ENCODE data around the gene CNTN5. TPM values are rescaled to one million over a fixed set of nuclear protein-coding genes. Genes with fewer than 3 reads are reported as not detected.

CNTN5 gene
- total RNA-seq, 1 experiment from 2014 or later, result not detected

DNA sequence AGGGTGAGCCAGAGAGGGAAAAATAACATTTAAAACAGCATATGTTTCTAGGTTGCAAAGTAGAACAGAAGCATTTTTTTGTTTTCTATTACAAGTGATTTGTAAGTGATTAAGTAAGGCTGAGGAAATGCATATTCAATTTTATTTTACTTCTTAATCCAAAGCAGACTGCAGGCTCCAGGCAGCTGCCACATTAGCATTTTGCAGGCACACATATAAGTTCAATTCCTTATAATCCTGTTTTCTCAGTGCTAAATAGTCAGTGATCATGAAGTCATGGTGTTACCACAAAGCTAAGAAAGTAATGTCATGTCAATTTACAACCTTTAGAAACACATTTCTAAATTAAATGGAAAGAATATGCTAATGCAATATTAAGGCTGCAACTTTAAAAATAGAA lies 149.8 kb downstream of the CNTN5 start:
- no peak for DNase-seq (ENCODE audit: low read depth)

DNA sequence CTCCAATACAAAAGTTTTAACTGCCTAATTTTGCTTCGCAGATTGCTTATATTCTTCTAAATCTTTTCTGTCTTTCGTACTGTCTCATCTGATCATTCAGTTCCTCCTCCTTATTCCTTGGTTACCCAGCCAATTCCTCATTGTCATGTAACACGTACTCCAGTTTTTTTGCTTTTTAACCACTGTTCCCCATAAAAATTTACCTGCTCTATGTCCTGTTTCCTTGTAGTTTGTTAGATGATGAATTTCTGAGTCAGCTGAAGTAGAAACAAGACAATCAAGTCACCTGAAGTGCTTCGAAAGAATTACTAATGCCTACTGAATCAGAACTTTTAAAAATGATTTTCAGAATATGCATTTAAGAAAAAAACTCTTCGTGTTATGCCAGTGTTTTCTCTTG lies 150.6 kb downstream of the CNTN5 start:
- no peak for DNase-seq (ENCODE audit: low read depth)

DNA sequence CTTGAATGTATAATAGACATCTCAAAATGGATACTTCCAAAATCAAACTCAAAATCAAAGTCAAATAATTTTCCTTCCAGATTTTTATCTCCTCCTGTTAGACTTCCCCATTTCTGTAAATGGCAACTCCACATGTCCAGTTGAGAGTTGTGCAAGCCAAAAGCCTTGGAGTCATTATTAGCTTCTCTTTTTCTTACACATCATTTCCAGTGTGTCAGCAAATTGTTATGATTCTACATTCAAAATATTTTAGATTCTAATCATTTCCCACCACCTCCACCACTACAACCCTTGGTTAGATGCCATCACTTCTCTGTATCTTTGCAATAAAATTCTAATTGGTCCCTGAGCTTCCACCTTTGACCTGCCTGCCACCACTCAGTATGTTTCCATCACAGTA lies 155.7 kb downstream of the CNTN5 start:
- DNase-seq (ENCODE audit: low read depth), result no peak

DNA sequence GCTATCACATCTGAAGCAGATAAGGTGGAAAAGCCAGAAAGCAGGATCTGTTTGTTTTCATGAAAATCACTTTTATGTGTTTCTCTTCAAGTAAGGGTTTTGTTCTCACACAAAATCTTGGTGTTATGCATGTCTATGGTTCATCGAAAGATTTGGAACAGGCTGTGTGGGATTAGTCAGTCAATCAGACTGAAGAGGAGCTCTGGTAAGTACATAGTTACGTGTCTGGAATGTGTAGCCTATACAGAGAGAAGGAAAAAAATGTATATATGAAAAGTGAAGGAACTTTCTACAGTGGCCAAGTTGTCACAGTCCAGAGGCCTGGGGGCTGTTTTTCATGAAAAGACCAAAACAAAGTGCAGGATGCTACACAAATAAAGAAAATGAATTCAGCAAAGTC lies 156.7 kb downstream of the CNTN5 start:
- DNase-seq (ENCODE audit: low read depth), result no peak

DNA sequence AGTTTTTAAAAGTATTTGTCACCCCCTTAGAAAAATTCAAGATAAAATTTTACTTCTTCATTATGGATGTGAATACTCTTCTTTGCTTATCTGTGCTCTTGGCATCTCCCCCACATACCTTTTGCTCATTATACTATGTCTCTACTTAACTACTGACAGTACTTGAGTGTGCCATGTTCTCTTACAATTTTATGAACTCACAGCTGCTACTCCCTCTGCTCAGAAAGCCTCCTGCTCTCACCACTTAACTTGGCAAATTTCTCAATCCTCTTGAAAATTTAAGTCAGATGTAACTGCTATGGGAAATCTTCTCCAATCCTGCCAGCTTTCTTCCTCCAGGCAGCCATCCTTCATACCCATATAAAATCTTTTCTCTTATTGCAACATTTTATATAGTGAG lies 163.4 kb downstream of the CNTN5 start:
- DNase-seq (ENCODE audit: low read depth), result no peak

DNA sequence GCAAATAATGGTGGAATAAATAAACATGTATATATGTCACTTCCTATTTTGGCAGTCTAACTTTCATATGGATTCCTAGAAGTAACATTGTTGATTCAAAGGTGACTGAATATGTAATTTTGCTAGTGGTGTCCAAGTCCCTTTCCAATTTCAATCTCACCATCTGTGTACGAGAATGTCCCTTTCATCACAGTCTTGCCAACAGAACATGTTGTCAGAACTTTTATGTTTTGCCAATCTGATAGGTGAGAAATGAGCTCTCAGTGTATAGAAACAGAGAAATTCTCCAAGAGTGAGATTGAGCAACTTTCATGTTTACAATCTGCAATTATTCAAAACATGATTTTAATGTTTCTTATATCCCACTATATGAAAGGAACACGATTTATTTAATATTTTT lies 167.5 kb downstream of the CNTN5 start:
- DNase-seq (ENCODE audit: low read depth), result no peak

DNA sequence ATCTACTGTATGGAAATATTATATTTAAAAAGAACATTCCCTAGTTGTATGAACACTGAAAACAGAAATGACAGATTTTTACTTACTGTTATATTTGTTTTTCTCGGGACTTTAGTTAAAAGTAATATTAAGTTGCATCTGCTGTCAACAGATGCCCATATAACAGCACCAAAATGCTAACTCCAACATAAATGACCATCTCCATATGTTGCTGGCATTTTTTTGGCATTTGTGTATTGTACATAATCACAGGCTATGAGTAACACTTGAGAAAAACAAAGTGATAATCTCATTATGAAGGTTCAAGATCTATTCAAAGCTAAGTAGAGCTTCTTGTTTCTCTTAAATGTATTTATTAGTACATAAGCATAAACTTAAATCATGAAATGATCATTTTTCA lies 172.0 kb downstream of the CNTN5 start:
- no peak for DNase-seq (ENCODE audit: low read depth)

DNA sequence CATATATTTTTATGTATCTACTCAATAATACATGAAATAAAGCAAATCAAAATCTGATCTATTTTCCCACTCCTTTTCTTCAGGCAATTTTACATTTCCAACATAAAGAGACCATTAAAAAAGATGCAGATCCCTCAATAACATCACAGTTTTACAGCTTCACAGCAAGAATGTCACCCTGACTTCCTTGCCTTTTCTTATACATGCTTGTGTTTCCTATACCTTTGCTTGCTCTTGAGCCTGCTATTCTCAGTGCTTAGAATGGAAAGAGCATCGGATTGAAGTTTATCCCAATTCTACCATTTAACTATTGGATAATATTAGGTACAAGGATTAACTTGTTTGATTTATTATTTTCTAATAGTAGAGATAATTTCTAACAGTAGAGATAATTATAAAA lies 176.7 kb downstream of the CNTN5 start:
- DNase-seq (ENCODE audit: low read depth), result no peak

DNA sequence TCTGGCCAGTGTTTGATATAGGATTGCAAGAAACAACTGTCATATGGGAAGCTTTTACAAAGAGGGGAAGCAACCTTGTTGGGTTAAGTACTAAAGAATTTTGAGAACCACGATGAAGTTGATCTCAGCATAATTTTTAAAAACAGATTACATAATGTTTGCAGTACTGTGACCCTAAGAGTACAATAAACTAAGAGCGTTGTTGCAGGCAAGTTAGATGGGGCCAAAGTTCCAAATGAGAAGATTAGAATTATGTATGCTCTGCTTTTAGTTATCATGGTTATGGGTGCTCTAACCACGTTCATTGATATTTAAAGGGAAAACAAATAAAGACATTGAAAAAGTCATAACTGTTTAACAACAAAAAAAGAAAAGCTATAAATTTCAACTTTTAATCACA lies 177.5 kb downstream of the CNTN5 start:
- DNase-seq (ENCODE audit: low read depth), result no peak

DNA sequence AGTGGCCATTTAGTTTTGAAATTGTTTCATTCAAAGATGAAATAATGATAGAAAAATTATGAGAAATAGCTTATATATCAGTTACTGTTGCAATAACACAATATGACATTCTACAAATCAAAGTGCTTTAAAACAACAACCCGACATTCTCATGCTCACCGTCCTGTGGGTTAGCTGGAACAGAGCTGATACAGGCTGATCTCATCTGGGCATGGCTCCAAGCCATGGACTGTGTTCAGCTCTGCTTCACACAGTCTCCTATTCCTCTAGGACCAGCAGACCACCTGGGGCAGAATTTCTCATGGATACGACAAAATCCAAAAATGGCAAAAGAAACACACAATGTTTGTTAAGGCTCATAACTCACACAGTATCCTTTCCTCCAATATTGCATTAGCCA lies 178.6 kb downstream of the CNTN5 start:
- DNase-seq (ENCODE audit: low read depth), result peak; percentile 12

DNA sequence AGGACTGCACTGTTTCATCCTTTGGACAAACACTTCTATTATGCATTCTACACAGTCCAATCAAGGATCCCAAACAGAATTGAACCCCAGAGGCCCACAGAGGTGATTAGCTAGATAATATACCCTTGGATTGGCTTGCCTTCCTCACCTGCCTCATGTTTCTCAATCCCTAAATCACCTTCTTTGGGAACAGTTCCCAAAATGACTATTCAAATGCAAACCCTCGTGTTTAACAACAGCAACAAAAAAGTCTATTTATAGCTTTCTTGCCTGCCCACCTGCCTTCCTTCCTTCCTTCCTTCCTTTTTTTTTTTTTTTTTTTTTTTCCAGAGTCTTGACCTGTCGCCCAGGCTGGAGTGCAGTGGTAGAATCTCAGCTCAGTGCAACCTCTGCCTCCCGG lies 180.0 kb downstream of the CNTN5 start:
- DNase-seq (ENCODE audit: low read depth), result no peak

DNA sequence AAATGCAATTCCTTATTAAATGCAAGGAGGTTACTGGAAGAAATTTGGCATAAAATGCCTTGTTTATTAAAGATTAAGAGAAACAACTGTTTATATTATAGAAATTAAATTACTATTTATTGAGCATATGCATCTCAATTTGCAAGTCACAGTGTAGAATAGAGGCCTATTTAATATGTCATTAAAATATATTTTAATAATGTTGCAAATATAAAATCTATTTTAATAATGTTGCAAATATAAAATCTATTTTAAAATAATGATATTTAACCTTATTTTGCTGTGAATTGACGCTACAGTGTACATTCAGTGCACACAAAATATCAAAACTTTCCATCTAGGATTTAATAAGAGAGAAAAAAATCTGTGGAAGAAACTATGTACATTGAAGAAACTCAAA lies 188.1 kb downstream of the CNTN5 start:
- DNase-seq (ENCODE audit: low read depth), result no peak

DNA sequence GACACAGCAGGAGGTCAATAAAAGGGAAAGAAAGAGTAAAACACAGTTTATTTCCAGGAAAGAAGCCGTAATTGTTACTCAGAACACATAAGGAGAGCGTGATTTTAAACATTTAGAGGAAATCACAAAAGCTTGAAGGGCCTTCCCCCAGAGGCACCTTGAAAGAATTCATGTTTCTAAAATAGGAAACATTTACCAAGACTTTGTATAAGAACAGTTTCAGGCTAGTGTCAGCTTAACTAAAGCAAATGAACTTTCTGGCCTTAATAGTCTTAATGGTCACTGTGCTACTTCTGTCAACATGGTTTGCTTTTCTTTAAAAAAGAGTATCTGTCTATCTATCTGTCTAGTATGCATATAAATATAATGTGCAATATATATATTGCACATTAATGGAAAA lies 208.8 kb downstream of the CNTN5 start:
- no peak for DNase-seq (ENCODE audit: low read depth)

DNA sequence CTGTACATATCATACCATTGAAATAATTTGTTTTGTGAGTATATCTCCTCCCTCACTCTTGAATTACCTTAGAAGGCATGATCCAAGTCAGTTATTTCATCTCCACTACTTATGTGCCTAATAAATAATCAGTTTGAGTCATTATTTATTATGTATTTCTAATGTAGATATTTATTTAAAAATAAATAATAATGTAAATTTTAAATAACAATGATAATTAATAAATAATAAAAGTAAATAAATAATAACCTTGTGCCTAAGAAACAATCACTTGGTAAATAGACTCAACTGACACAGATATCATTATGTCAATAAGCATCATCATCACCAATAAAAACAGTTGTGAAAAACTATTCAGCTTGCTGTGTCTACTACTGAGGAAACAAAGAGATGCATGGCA lies 213.8 kb downstream of the CNTN5 start:
- no peak for DNase-seq (ENCODE audit: low read depth)

DNA sequence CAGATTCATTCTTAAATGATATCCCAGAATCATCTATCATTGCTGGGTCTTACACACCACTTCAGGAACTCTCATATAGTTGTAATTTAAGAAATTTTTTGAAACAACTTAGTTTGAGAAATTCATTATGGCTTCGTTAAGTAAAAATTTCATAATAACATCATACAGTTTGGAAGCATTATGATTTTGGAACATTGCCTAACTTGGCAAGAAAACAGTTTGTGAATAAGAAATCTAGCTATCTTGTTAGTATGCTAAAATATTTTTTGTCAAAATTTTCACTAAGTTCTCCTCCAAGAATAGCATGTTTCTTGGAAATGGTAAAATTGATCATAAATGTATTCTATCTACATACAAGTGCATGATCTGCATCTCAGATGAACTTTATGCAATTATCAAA lies 217.7 kb downstream of the CNTN5 start:
- DNase-seq (ENCODE audit: low read depth), result no peak

DNA sequence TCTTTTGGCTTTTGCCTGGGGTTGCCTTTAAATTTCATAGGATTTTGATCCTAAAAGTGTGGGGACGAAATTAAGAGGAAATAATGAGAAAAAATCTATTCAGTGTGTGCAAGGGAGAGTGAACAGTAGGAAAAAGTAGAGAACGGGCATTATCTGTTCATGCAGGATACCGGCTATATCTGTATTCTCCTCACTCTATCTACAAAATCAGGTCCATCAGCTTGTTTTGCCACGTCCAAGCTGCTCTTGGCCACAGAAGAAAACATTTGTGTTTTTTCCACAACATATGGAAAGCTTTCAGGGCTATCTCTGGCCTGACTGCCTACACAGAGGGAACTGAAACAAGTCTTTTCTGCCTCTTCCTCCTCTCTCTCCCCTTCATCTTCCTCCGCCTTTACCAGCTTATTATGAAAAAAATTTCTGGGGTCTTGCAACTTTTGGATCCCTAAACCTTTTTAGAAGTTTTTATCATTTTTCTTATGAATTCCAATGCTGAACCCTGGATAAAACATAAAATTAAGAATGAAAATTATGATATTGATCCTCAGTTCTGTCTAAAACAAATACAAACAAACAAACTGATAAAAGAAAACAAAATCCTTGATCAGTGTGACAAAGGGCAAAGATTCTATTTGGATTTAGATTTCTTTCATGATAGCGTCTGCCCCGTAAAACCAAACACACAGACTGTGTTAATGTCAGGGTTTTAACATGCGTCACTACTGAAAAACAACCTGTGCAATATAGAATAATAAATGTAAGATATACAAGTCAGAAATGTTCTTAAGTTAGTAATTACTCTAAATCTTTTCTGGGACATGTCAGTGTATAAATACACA lies 219.7 kb downstream of the CNTN5 start:
- no peak for DNase-seq (ENCODE audit: low read depth)

DNA sequence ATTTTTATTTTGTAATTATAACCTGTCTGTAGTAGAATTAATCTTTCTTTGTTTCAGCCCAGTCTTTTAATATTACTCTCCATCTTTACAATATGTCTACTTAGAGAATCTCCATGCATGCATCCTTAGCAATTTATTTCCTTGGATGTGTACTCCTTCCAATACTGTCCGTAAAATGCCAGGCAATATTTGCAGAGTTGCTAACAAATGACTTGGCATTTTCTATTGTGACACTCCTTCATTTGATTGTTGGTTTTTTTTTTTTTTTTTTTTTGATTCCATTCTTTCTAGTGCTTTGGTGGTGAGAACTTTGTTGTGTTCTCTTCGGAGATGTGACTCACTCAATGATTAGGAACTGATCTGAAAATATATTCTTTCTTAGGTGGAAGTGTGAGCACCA lies 220.3 kb downstream of the CNTN5 start:
- DNase-seq (ENCODE audit: low read depth), result no peak

DNA sequence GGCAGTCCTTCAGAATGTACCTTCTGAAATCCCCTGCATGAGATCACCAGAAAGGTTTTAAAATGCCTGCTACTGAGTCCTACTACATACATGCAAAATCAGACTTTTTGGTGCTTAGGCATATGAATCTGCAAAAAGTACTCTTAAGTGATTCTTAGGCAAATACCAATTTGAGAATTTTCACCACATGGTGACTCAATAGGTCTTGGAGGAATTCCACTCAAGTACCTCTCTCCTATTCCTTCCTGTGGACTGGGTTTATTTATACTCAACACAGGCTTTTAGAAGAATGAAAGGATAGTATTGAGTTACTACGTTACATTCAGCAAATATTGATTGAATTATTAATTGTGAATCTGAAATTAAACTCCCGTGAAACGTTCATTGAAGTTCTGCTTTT lies 223.9 kb downstream of the CNTN5 start:
- no peak for DNase-seq (ENCODE audit: low read depth)

DNA sequence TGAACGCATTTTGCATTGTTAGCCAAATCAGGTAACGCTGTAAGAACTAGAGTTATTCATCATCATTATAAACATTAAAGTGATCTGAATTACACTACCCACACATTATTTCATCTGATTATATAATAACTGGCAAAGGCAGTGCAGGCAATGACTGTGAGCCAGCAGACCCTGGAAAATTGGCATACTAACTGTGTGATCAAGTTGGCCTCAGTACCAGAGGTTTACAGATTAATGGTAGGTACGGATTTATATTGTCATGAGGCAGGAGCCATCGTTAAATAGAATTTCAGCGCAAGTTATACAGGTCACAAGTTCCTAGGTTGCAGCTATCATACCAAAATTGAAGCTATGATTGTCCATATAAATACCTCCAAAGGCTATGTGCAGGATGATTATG lies 225.4 kb downstream of the CNTN5 start:
- DNase-seq (ENCODE audit: low read depth), result no peak

DNA sequence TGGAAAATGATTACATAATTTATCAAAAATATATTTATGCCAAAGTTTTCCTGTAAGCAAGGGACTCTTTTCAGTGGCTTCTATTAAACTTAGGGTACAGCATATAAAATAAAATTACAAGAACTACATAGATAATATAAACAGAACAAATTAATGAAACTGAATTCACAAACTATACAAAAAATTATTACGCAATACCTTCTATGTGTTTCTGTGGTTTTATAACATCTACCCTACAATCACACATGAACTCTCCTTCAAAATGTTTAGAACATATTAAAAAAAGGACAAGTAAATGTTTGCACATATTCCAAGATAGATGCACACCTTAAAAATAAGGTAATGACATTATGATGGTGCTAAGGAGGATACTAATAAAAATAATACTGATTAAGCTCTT lies 235.9 kb downstream of the CNTN5 start:
- no peak for DNase-seq (ENCODE audit: low read depth)

DNA sequence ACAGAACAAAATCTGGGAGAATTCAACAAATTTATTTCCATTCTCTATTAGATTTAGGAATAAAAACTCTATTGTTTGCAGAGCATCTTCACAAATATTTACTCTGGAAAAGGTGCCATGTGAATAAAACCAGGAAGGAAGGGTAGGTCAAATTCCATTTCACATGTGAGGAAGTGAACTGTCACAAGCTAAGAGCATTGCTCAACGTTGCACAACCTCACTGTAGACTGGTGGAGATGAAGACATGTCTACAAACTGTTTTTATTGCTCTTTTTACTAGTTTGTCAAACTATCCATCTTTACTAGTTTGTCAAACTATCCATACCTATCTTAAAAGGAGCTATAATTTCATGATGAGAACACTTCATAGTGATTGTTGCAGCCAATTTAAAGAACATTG lies 236.4 kb downstream of the CNTN5 start:
- DNase-seq (ENCODE audit: low read depth), result no peak

DNA sequence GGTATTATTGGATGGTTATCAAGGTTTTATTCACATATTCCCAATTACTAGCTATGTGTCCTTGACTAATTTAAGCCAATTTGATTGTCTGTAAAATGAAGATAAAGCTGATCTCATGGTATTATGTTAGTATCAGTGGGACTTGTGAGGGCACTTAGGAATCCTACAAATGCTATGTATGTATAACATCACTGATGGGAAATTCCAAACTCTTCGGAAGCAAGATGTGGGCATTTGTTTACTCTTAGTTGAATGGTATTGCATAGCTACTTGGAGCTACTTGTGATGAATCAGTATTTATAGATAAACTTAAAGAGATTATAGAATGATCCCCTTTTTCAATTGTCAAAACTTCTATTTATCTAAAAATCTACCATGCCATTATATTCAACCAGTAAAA lies 239.9 kb downstream of the CNTN5 start:
- no peak for DNase-seq (ENCODE audit: low read depth)

DNA sequence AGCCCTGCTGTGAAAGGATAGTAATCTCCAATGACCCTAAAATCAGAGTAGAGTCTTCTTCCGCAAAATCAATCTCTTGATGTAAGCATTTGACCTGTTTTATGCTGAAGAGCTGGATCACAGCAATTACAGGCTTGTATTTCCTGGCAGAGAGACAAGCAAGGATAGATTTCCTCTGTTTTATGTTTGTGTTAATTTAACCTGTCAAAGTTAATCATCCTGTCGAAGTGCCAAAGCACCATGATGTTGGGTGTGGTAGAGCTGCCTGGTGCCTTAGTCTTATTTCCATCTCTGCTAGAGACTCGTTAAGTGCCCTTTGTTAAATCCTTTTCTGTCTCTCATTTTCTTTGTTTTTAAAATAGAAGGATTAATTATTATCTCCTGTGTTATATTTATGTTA lies 248.1 kb downstream of the CNTN5 start:
- no peak for DNase-seq (ENCODE audit: low read depth)

DNA sequence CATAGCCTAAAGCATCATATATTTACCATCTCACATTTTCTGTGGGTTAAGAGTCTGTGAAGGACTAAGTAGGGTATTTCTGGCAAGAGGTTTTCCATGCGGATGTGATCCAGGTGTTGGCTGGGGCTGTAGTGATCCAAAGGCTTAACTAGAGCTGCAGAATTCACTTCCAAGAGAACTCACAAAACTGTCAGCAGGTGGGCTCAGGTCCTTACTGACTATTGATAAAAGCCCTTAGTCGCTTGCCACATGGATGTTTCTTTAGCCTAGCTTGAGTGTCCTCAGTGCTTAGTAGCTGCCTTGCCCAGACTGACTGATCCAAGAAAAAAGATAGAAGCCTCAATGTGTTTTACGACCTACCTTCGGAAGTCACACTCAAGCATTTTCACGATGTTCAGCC lies 250.8 kb downstream of the CNTN5 start:
- no peak for DNase-seq (ENCODE audit: low read depth)
